ENCODE results near the gene NAALAD2.

GRCh38 chr11:90220391-90220790 is 85.9 kb downstream of the NAALAD2 start:
- TF ChIP-seq CTCF (IDR thresholded peaks at IDR 0.05) (no peak), EZH2 (IDR thresholded peaks at IDR 0.05; ENCODE audit: borderline replicate concordance, insufficient read depth, low read depth, low read length, poor library complexity, severe bottlenecking) (no peak)

Measured in B cell (primary cell).